Keratinocyte (primary cell): Measurements from ENCODE around the gene FOXO1.

Experiments used
- CTCF ChIP-seq, 3 experiments: IDR thresholded peaks in 1 of 3; conservative IDR thresholded peaks in 1 of 3; optimal IDR thresholded peaks in 1 of 3; 2 replicates in 2 of 3; 3 replicates in 1 of 3; pipeline versions ENCODE3 to v1.5.1; 2011; ENCODE audit warnings: low read length in 3 of 3, mild to moderate bottlenecking in 3 of 3, moderate library complexity in 2 of 3, control low read depth in 1 of 3, inconsistent platforms in 1 of 3; ENCODE audit not compliant: insufficient read depth in 2 of 3; ENCODE audit errors: extremely low read depth in 1 of 3
- EZH2 ChIP-seq: IDR thresholded peaks from one replicate; pipeline ENCODE4 v1.6.1; 2012; ENCODE audit warnings: inconsistent platforms, mild to moderate bottlenecking, low read length, moderate library complexity

- TF ChIP-seq CTCF (optimal IDR thresholded peaks at IDR 0.05 in 1 of 3, IDR thresholded peaks at IDR 0.05 in 1 of 3, conservative IDR thresholded peaks at IDR 0.05 in 1 of 3; ENCODE audit: extremely low read depth in 1 of 3, insufficient read depth in 2 of 3, low read length in 3 of 3) (no peak), EZH2 (no peak)
Observed at GRCh38 chr13:40566811-40567210, 99.6 kb downstream of the FOXO1 start.
